Measurements from ENCODE around the gene SLC4A1AP. TPM values are rescaled to one million over a fixed set of nuclear protein-coding genes. Genes with fewer than 3 reads are reported as not detected.

The SLC4A1AP gene, protein sequence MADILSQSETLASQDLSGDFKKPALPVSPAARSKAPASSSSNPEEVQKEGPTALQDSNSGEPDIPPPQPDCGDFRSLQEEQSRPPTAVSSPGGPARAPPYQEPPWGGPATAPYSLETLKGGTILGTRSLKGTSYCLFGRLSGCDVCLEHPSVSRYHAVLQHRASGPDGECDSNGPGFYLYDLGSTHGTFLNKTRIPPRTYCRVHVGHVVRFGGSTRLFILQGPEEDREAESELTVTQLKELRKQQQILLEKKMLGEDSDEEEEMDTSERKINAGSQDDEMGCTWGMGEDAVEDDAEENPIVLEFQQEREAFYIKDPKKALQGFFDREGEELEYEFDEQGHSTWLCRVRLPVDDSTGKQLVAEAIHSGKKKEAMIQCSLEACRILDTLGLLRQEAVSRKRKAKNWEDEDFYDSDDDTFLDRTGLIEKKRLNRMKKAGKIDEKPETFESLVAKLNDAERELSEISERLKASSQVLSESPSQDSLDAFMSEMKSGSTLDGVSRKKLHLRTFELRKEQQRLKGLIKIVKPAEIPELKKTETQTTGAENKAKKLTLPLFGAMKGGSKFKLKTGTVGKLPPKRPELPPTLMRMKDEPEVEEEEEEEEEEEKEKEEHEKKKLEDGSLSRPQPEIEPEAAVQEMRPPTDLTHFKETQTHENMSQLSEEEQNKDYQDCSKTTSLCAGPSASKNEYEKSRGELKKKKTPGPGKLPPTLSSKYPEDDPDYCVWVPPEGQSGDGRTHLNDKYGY
- 10 to 100 TPM; 24.4 to 26.6 TPM for total RNA-seq
- 10 to 100 TPM; 26.4 to 32.1 TPM for polyA plus RNA-seq

DNA sequence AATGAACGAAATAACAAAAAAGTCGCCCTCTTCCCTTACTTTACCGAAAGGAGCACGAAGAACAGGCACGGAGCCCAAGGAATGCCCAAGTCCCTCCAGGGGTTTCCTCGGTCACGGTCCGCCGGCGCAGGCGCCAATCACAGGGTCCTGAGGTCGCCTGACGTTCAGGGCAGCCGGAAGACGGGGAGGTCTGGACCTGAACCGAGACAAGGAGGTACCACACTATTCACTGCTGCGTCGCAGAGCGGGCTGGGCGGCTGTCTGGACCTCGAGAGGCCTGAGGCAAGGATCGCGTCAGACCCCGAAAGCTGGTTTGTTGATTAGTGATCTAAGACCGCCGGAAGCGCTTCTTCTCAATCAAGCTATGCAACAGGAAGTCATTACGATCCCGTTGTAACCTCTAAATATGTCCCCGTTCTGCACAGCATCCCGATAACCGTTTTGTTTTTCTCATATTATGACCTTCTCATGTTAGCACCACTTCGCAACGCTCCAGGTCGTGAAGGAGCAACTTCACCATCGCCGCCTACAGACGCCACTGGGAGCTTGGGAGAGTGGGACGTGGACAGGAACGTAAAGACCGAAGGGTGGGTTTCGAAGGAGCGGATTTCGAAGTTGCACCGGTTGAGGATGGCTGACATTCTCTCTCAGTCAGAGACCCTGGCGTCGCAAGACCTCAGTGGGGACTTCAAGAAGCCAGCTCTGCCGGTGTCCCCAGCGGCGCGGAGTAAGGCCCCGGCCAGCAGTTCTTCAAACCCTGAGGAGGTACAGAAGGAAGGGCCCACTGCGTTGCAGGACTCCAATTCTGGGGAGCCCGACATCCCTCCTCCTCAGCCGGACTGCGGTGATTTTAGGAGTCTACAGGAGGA, at the start of gene SLC4A1AP, which contains the start of gene SUPT7L:
TSS of gene SLC4A1AP (plus strand) at position 605 of the 869 bp plus-strand sequence. CDS start at position 631, 26 bp downstream.
TSS of gene SUPT7L (minus strand) at position 330 of the 869 bp plus-strand sequence. CDS start 1,422 bp downstream, outside the sequence.
- Mint-ChIP-seq H3K27ac (peak within 1 kb of the TSS; percentile 98 to 100 (median 99)), H3K4me1 (peaks cover 31 to 63% (median 50%) of the 10 kb centered on the region in 4 donors), H3K9me3 (no peaks in the 10 kb centered on the region), H3K27me3 (no peaks in the 10 kb centered on the region), H3K36me3 (peaks cover 40 to 55% of the 10 kb centered on the region in 2 donors), H3K4me3 (peak within 1 kb of the TSS; percentile 96 to 100 (median 100))
- intact Hi-C loops (cut with micrococcal nuclease), result loop anchor here (1.0 kb wide), 3 partner anchors 34 to 293 kb away; partner anchors contain the start of genes CCDC121, EIF2B4, GPN1 and SNX17
- ChIA-PET POLR2A (ENCODE audit: partially characterized antibody) (interaction anchor here (0.7 to 3.0 kb wide), 17 partner anchors 10 to 1207 kb away, joined by 3 to 16 read pairs (median 4); partner anchors contain the start of genes ATRAID, CCDC121, GPN1 and GTF3C2), CTCF (ENCODE audit: partially characterized antibody) (interaction anchor here (1.1 to 1.9 kb wide), 2 partner anchors 20 to 29 kb away, joined by 4 to 12 read pairs; no protein-coding TSS in a partner anchor)
- Histone ChIP-seq H3K36me3 (ENCODE audit: insufficient read depth, low read length) (peaks cover 18% of the 10 kb centered on the region), H3K9me3 (ENCODE audit: control insufficient read depth in 1 of 2, low read length in 2 of 2) (no peaks in the 10 kb centered on the region), H3K27me3 (ENCODE audit: insufficient read depth, low read length) (no peaks in the 10 kb centered on the region), H3K4me1 (ENCODE audit: insufficient read depth, low read length) (peaks cover 31% of the 10 kb centered on the region), H3K4me3 (ENCODE audit: low read length in 2 of 2) (peak within 1 kb of the TSS; percentile 99), H3K27ac (ENCODE audit: low read depth, low read length) (peak within 1 kb of the TSS; percentile 99)
- DNase-seq, result peak; percentile 82 to 85 (median 85)

DNA sequence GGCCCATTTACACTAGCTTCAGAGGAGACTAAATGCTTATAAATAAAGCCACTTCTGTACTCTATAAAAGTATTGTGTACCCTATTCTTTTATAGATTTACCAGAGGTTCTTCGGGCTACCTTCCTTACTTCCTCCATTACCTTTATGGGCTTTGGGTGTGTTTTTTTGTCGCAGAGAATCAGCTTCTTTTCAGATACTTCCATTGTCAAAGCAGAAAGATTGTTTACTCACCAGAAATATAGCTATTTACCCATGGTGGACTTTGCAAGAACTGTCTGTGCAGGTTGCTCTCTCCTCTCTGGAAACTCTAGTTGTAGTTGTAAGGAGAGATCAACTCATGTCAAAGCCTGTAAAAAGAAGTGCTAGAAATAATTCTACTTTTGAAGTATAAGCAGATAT, 49.7 kb upstream of the SLC4A1AP start:
- no peaks in the 10 kb centered on the region for H3K27me3 Mint-ChIP-seq
- Histone ChIP-seq H3K27me3 (ENCODE audit: insufficient read depth, low read length) (no peaks in the 10 kb centered on the region), H3K27ac (ENCODE audit: low read depth, low read length) (no peak overlapping the region), H3K36me3 (ENCODE audit: insufficient read depth, low read length) (peaks cover 52% of the 10 kb centered on the region), H3K4me3 (ENCODE audit: low read length in 2 of 2) (no peak overlapping the region), H3K9me3 (ENCODE audit: control insufficient read depth in 1 of 2, low read length in 2 of 2) (no peaks in the 10 kb centered on the region), H3K4me1 (ENCODE audit: insufficient read depth, low read length) (no peaks in the 10 kb centered on the region)
- H3K27ac Mint-ChIP-seq, result peak overlapping the region in 1 of 7 donors; percentile 13
- intact Hi-C loops (cut with micrococcal nuclease), result no loop called here
- no peak for DNase-seq
- peaks cover 0 to 4% (median under 1%) of the 10 kb centered on the region in 4 donors for H3K4me1 Mint-ChIP-seq
- no peak overlapping the region for H3K4me3 Mint-ChIP-seq
- peaks cover 37 to 66% of the 10 kb centered on the region in 2 donors for H3K36me3 Mint-ChIP-seq
- ChIA-PET POLR2A (ENCODE audit: partially characterized antibody) (interaction anchor here (0.6 to 1.7 kb wide), 2 partner anchors 15 to 258 kb away, joined by 3 to 4 read pairs; partner anchors contain the start of genes CCDC121, GPN1 and GTF3C2), CTCF (ENCODE audit: partially characterized antibody) (no interaction called here)
- no peaks in the 10 kb centered on the region for H3K9me3 Mint-ChIP-seq

GRCh38 chr2:27615316-27615715, 48.4 kb upstream of the SLC4A1AP start:
- no peaks in the 10 kb centered on the region for H3K27me3 ChIP-seq (ENCODE audit: insufficient read depth, low read length)
- intact Hi-C loops (cut with micrococcal nuclease), result no loop called here
- peaks cover 54% of the 10 kb centered on the region for H3K36me3 ChIP-seq (ENCODE audit: insufficient read depth, low read length)
- ChIA-PET CTCF (ENCODE audit: partially characterized antibody) (no interaction called here), POLR2A (ENCODE audit: partially characterized antibody) (no interaction called here)
- H3K9me3 ChIP-seq (ENCODE audit: control insufficient read depth in 1 of 2, low read length in 2 of 2), result no peaks in the 10 kb centered on the region
- H3K4me1 ChIP-seq (ENCODE audit: insufficient read depth, low read length), result no peaks in the 10 kb centered on the region
- Mint-ChIP-seq H3K27me3 (no peaks in the 10 kb centered on the region), H3K36me3 (peaks cover 42 to 64% of the 10 kb centered on the region in 2 donors), H3K4me3 (no peak overlapping the region), H3K9me3 (no peaks in the 10 kb centered on the region), H3K27ac (no peak overlapping the region), H3K4me1 (peaks cover 0 to 4% (median under 1%) of the 10 kb centered on the region in 4 donors)
- no peak overlapping the region for H3K4me3 ChIP-seq (ENCODE audit: low read length in 2 of 2)
- H3K27ac ChIP-seq (ENCODE audit: low read depth, low read length), result no peak overlapping the region
- DNase-seq, result no peak

GRCh38 chr2:27621524-27621923, 42.2 kb upstream of the SLC4A1AP start:
- POLR2A ChIA-PET (ENCODE audit: partially characterized antibody), result interaction anchor here (1.0 kb wide), 1 partner anchor 25 kb away, joined by 4 read pairs; no protein-coding TSS in a partner anchor
- H3K27me3 Mint-ChIP-seq, result no peaks in the 10 kb centered on the region
- DNase-seq, result no peak
- intact Hi-C loops (cut with micrococcal nuclease), result no loop called here
- peaks cover 51 to 71% of the 10 kb centered on the region in 2 donors for H3K36me3 Mint-ChIP-seq
- Histone ChIP-seq H3K36me3 (ENCODE audit: insufficient read depth, low read length) (peaks cover 59% of the 10 kb centered on the region), H3K4me3 (ENCODE audit: low read length in 2 of 2) (no peak overlapping the region), H3K27me3 (ENCODE audit: insufficient read depth, low read length) (no peaks in the 10 kb centered on the region), H3K27ac (ENCODE audit: low read depth, low read length) (no peak overlapping the region), H3K4me1 (ENCODE audit: insufficient read depth, low read length) (no peaks in the 10 kb centered on the region), H3K9me3 (ENCODE audit: control insufficient read depth in 1 of 2, low read length in 2 of 2) (no peaks in the 10 kb centered on the region)
- CTCF ChIA-PET (ENCODE audit: partially characterized antibody), result interaction anchor here (1.0 kb wide), 1 partner anchor 62 kb away, joined by 3 read pairs; no protein-coding TSS in a partner anchor
- no peaks in the 10 kb centered on the region for H3K4me1 Mint-ChIP-seq
- peak overlapping the region in 2 of 7 donors; percentile 48 to 73 for H3K27ac Mint-ChIP-seq
- no peaks in the 10 kb centered on the region for H3K9me3 Mint-ChIP-seq
- H3K4me3 Mint-ChIP-seq, result no peak overlapping the region

GRCh38 chr2:27622921-27623384, 40.7 kb upstream of the SLC4A1AP start:
- intact Hi-C loops (cut with micrococcal nuclease), result no loop called here
- peaks cover 47% of the 10 kb centered on the region for H3K36me3 ChIP-seq (ENCODE audit: insufficient read depth, low read length)
- H3K27me3 Mint-ChIP-seq, result no peaks in the 10 kb centered on the region
- H3K4me3 Mint-ChIP-seq, result no peak overlapping the region
- peaks cover 2% of the 10 kb centered on the region for H3K4me1 ChIP-seq (ENCODE audit: insufficient read depth, low read length)
- CTCF ChIA-PET (ENCODE audit: partially characterized antibody), result no interaction called here
- H3K9me3 Mint-ChIP-seq, result no peaks in the 10 kb centered on the region
- peaks cover 40 to 59% of the 10 kb centered on the region in 2 donors for H3K36me3 Mint-ChIP-seq
- no peak for DNase-seq
- no peak overlapping the region for H3K27ac ChIP-seq (ENCODE audit: low read depth, low read length)
- no peaks in the 10 kb centered on the region for H3K9me3 ChIP-seq (ENCODE audit: control insufficient read depth in 1 of 2, low read length in 2 of 2)
- POLR2A ChIA-PET (ENCODE audit: partially characterized antibody), result no interaction called here
- H3K4me1 Mint-ChIP-seq, result peaks cover 0 to 2% (median 0%) of the 10 kb centered on the region in 4 donors
- H3K27me3 ChIP-seq (ENCODE audit: insufficient read depth, low read length), result no peaks in the 10 kb centered on the region
- H3K27ac Mint-ChIP-seq, result peak overlapping the region in 2 of 7 donors; percentile 4 to 22
- no peak overlapping the region for H3K4me3 ChIP-seq (ENCODE audit: low read length in 2 of 2)

- Mint-ChIP-seq H3K27me3 (no peaks in the 10 kb centered on the region), H3K4me1 (peaks cover 0 to 2% (median under 1%) of the 10 kb centered on the region in 4 donors), H3K4me3 (no peak overlapping the region), H3K36me3 (peaks cover 30 to 46% of the 10 kb centered on the region in 2 donors), H3K9me3 (no peaks in the 10 kb centered on the region), H3K27ac (peak overlapping the region in 1 of 7 donors; percentile 4)
- H3K27ac ChIP-seq (ENCODE audit: low read depth, low read length), result no peak overlapping the region
- ChIA-PET CTCF (ENCODE audit: partially characterized antibody) (no interaction called here), POLR2A (ENCODE audit: partially characterized antibody) (no interaction called here)
- no peaks in the 10 kb centered on the region for H3K9me3 ChIP-seq (ENCODE audit: control insufficient read depth in 1 of 2, low read length in 2 of 2)
- no peak overlapping the region for H3K4me3 ChIP-seq (ENCODE audit: low read length in 2 of 2)
- peaks cover 36% of the 10 kb centered on the region for H3K36me3 ChIP-seq (ENCODE audit: insufficient read depth, low read length)
- intact Hi-C loops (cut with micrococcal nuclease), result loop anchor here (5.0 kb wide), 1 partner anchor 268 kb away; the partner anchor contains the start of gene GTF3C2
- peaks cover 15% of the 10 kb centered on the region for H3K4me1 ChIP-seq (ENCODE audit: insufficient read depth, low read length)
- no peaks in the 10 kb centered on the region for H3K27me3 ChIP-seq (ENCODE audit: insufficient read depth, low read length)
- DNase-seq, result no peak
Observed at GRCh38 chr2:27624943-27625342, 38.7 kb upstream of the SLC4A1AP start.

Data from CD4-positive, alpha-beta memory T cell (primary cell).